SK-N-DZ (cell line): ENCODE results near the gene PCDHB6.
"Not testable (repeated sequence)": the region's sequence is repeated elsewhere in the genome, so short reads cannot be mapped to it uniquely, and the experiment has no call there.

Experiments used
- DNase-seq: peaks from one replicate; pipeline ENCODE4 v3.0.0-alpha.2; 2015; ENCODE audit warnings: low spot score

PCDHB6 gene

DNA sequence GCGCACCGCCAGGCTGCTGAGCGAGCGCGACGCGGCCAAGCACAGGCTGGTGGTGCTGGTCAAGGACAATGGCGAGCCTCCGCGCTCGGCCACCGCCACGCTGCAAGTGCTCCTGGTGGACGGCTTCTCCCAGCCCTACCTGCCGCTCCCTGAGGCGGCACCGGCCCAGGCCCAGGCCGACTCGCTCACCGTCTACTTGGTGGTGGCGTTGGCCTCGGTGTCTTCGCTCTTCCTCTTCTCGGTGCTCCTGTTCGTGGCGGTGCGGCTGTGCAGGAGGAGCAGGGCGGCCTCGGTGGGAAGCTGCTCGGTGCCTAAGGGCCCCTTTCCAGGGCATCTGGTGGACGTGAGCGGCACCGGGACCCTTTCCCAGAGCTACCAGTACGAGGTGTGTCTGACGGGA lies 51.8 kb downstream of the PCDHB6 start:
- not testable (repeated sequence) for DNase-seq
